ENCODE measurements around the gene PRAMEF18.
"Not testable (repeated sequence)": the region's sequence is repeated elsewhere in the genome, so short reads cannot be mapped to it uniquely, and the experiment has no call there.

The PRAMEF18 gene

GRCh38 chr1:13232056-13232455, 6.1 kb upstream of the PRAMEF18 start:
- not testable (repeated sequence) for H3K9me3 ChIP-seq (ENCODE audit: control insufficient read depth in 5 of 5, low read length in 5 of 5); H3K27me3 ChIP-seq (ENCODE audit: control insufficient read depth in 5 of 5, insufficient read depth in 4 of 5, low read length in 5 of 5); H3K4me3 ChIP-seq (ENCODE audit: low read depth in 1 of 5, low read length in 5 of 5); H3K9ac ChIP-seq (ENCODE audit: low read length in 5 of 5); H3K27ac ChIP-seq (ENCODE audit: low read depth, low read length); H3K4me1 ChIP-seq (ENCODE audit: control insufficient read depth in 5 of 5, insufficient read depth in 5 of 5, low read length in 5 of 5); H3K36me3 ChIP-seq (ENCODE audit: control insufficient read depth in 5 of 5, insufficient read depth in 5 of 5, low read length in 5 of 5)

- not testable (repeated sequence) for H3K9ac ChIP-seq (ENCODE audit: low read length in 5 of 5); H3K27ac ChIP-seq (ENCODE audit: low read depth, low read length); H3K9me3 ChIP-seq (ENCODE audit: control insufficient read depth in 5 of 5, low read length in 5 of 5); H3K36me3 ChIP-seq (ENCODE audit: control insufficient read depth in 5 of 5, insufficient read depth in 5 of 5, low read length in 5 of 5); H3K4me1 ChIP-seq (ENCODE audit: control insufficient read depth in 5 of 5, insufficient read depth in 5 of 5, low read length in 5 of 5); H3K27me3 ChIP-seq (ENCODE audit: control insufficient read depth in 5 of 5, insufficient read depth in 4 of 5, low read length in 5 of 5); H3K4me3 ChIP-seq (ENCODE audit: low read depth in 1 of 5, low read length in 5 of 5)
These were observed 5.3 kb upstream of the PRAMEF18 start for GRCh38 chr1:13231061-13231750.

DNA sequence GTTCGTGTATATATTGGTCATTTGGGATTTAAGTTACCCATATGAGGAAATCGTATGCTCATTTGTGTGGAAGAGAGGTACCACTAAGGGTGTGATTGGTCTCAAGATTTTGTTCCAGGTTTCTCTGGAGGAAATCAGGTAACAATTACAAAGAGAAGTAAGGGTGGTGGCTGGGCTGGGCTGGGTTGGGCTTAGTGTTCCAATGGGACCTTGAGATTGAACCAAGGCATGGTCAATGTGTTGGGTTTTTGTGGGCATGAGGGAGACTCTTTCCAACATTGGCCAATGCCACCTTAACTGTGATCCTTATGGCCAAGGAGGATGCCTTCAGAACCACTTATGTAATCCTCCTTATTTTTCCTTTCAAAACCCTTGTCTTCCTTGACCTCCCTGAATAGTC, 4.6 kb upstream of the PRAMEF18 start:
- H3K36me3 ChIP-seq (ENCODE audit: control insufficient read depth in 5 of 5, insufficient read depth in 5 of 5, low read length in 5 of 5); H3K4me1 ChIP-seq (ENCODE audit: control insufficient read depth in 5 of 5, insufficient read depth in 5 of 5, low read length in 5 of 5); H3K9ac ChIP-seq (ENCODE audit: low read length in 5 of 5); H3K9me3 ChIP-seq (ENCODE audit: control insufficient read depth in 5 of 5, low read length in 5 of 5); H3K27ac ChIP-seq (ENCODE audit: low read depth, low read length); H3K4me3 ChIP-seq (ENCODE audit: low read depth in 1 of 5, low read length in 5 of 5); H3K27me3 ChIP-seq (ENCODE audit: control insufficient read depth in 5 of 5, insufficient read depth in 4 of 5, low read length in 5 of 5): not testable (repeated sequence)

- not testable (repeated sequence) for H3K27me3 ChIP-seq (ENCODE audit: control insufficient read depth in 5 of 5, insufficient read depth in 4 of 5, low read length in 5 of 5); H3K4me1 ChIP-seq (ENCODE audit: control insufficient read depth in 5 of 5, insufficient read depth in 5 of 5, low read length in 5 of 5); H3K9ac ChIP-seq (ENCODE audit: low read length in 5 of 5); H3K4me3 ChIP-seq (ENCODE audit: low read depth in 1 of 5, low read length in 5 of 5); H3K27ac ChIP-seq (ENCODE audit: low read depth, low read length); H3K9me3 ChIP-seq (ENCODE audit: control insufficient read depth in 5 of 5, low read length in 5 of 5); H3K36me3 ChIP-seq (ENCODE audit: control insufficient read depth in 5 of 5, insufficient read depth in 5 of 5, low read length in 5 of 5)
These were observed 4.1 kb upstream of the PRAMEF18 start for GRCh38 chr1:13230096-13230495.

- Histone ChIP-seq H3K27me3 (ENCODE audit: control insufficient read depth in 5 of 5, insufficient read depth in 4 of 5, low read length in 5 of 5) (peaks cover 0 to 8% (median 5%) of the 10 kb centered on the region in 5 donors), H3K9me3 (ENCODE audit: control insufficient read depth in 5 of 5, low read length in 5 of 5) (no peaks in the 10 kb centered on the region), H3K27ac (ENCODE audit: low read depth, low read length) (no peak overlapping the region), H3K4me1 (ENCODE audit: control insufficient read depth in 5 of 5, insufficient read depth in 5 of 5, low read length in 5 of 5) (no peaks in the 10 kb centered on the region), H3K4me3 (ENCODE audit: low read depth in 1 of 5, low read length in 5 of 5) (no peak overlapping the region), H3K9ac (ENCODE audit: low read length in 5 of 5) (no peak overlapping the region), H3K36me3 (ENCODE audit: control insufficient read depth in 5 of 5, insufficient read depth in 5 of 5, low read length in 5 of 5) (no peaks in the 10 kb centered on the region)
These were observed 2.4 kb upstream of the PRAMEF18 start for GRCh38 chr1:13228343-13228781.

GRCh38 chr1:13227271-13228055, 1.5 kb upstream of the PRAMEF18 start:
- H3K36me3 ChIP-seq (ENCODE audit: control insufficient read depth in 5 of 5, insufficient read depth in 5 of 5, low read length in 5 of 5); H3K27ac ChIP-seq (ENCODE audit: low read depth, low read length); H3K27me3 ChIP-seq (ENCODE audit: control insufficient read depth in 5 of 5, insufficient read depth in 4 of 5, low read length in 5 of 5); H3K4me3 ChIP-seq (ENCODE audit: low read depth in 1 of 5, low read length in 5 of 5); H3K9me3 ChIP-seq (ENCODE audit: control insufficient read depth in 5 of 5, low read length in 5 of 5); H3K4me1 ChIP-seq (ENCODE audit: control insufficient read depth in 5 of 5, insufficient read depth in 5 of 5, low read length in 5 of 5); H3K9ac ChIP-seq (ENCODE audit: low read length in 5 of 5): not testable (repeated sequence)

- Histone ChIP-seq H3K4me1 (ENCODE audit: control insufficient read depth in 5 of 5, insufficient read depth in 5 of 5, low read length in 5 of 5) (no peaks in the 10 kb centered on the region), H3K4me3 (ENCODE audit: low read depth in 1 of 5, low read length in 5 of 5) (no peak overlapping the region), H3K9ac (ENCODE audit: low read length in 5 of 5) (no peak overlapping the region), H3K36me3 (ENCODE audit: control insufficient read depth in 5 of 5, insufficient read depth in 5 of 5, low read length in 5 of 5) (no peaks in the 10 kb centered on the region), H3K9me3 (ENCODE audit: control insufficient read depth in 5 of 5, low read length in 5 of 5) (no peaks in the 10 kb centered on the region), H3K27me3 (ENCODE audit: control insufficient read depth in 5 of 5, insufficient read depth in 4 of 5, low read length in 5 of 5) (peaks cover 0 to 6% (median 4%) of the 10 kb centered on the region in 5 donors), H3K27ac (ENCODE audit: low read depth, low read length) (no peak overlapping the region)
These were observed 1.4 kb downstream of the PRAMEF18 start for GRCh38 chr1:13224480-13225060.

- H3K27me3 ChIP-seq (ENCODE audit: control insufficient read depth in 5 of 5, insufficient read depth in 4 of 5, low read length in 5 of 5); H3K9me3 ChIP-seq (ENCODE audit: control insufficient read depth in 5 of 5, low read length in 5 of 5); H3K36me3 ChIP-seq (ENCODE audit: control insufficient read depth in 5 of 5, insufficient read depth in 5 of 5, low read length in 5 of 5); H3K9ac ChIP-seq (ENCODE audit: low read length in 5 of 5); H3K4me1 ChIP-seq (ENCODE audit: control insufficient read depth in 5 of 5, insufficient read depth in 5 of 5, low read length in 5 of 5); H3K27ac ChIP-seq (ENCODE audit: low read depth, low read length); H3K4me3 ChIP-seq (ENCODE audit: low read depth in 1 of 5, low read length in 5 of 5): not testable (repeated sequence)
These were observed 3.2 kb downstream of the PRAMEF18 start for GRCh38 chr1:13222788-13223187.

- not testable (repeated sequence) for H3K27me3 ChIP-seq (ENCODE audit: control insufficient read depth in 5 of 5, insufficient read depth in 4 of 5, low read length in 5 of 5); H3K9ac ChIP-seq (ENCODE audit: low read length in 5 of 5); H3K4me3 ChIP-seq (ENCODE audit: low read depth in 1 of 5, low read length in 5 of 5); H3K4me1 ChIP-seq (ENCODE audit: control insufficient read depth in 5 of 5, insufficient read depth in 5 of 5, low read length in 5 of 5); H3K27ac ChIP-seq (ENCODE audit: low read depth, low read length); H3K9me3 ChIP-seq (ENCODE audit: control insufficient read depth in 5 of 5, low read length in 5 of 5); H3K36me3 ChIP-seq (ENCODE audit: control insufficient read depth in 5 of 5, insufficient read depth in 5 of 5, low read length in 5 of 5)
These were observed 6.8 kb downstream of the PRAMEF18 start for GRCh38 chr1:13219203-13219602.

- H3K27me3 ChIP-seq (ENCODE audit: control insufficient read depth in 5 of 5, insufficient read depth in 4 of 5, low read length in 5 of 5); H3K9ac ChIP-seq (ENCODE audit: low read length in 5 of 5); H3K36me3 ChIP-seq (ENCODE audit: control insufficient read depth in 5 of 5, insufficient read depth in 5 of 5, low read length in 5 of 5); H3K4me1 ChIP-seq (ENCODE audit: control insufficient read depth in 5 of 5, insufficient read depth in 5 of 5, low read length in 5 of 5); H3K27ac ChIP-seq (ENCODE audit: low read depth, low read length); H3K9me3 ChIP-seq (ENCODE audit: control insufficient read depth in 5 of 5, low read length in 5 of 5); H3K4me3 ChIP-seq (ENCODE audit: low read depth in 1 of 5, low read length in 5 of 5): not testable (repeated sequence)
These were observed 9.3 kb downstream of the PRAMEF18 start for GRCh38 chr1:13216619-13217018.

Measured in subcutaneous abdominal adipose tissue (tissue), 5 donors.